Uterus (tissue), 2 donors: ENCODE measurements around the gene ATP23.

ENCODE experiments used
- POLR2A ChIP-seq, 2 donors: fragments of 450-650 bp; IDR thresholded peaks; one replicate each; pipeline ENCODE4 v1.6.1; 2016; ENCODE audit warnings: antibody characterized with exemption in 2 of 2, mild to moderate bottlenecking in 1 of 2, moderate library complexity in 1 of 2
- TF ChIP-seq, protein P1 (sequence below), 4 experiments: fragments of 200-600 bp in 2 of 4; fragments of 450-650 bp in 2 of 4; sonication (generic) in 2 of 4; IDR thresholded peaks; one replicate each; pipeline ENCODE4 v1.5.1; 2016 to 2019; ENCODE audit warnings: antibody characterized with exemption in 4 of 4, mild to moderate bottlenecking in 2 of 4, moderate library complexity in 1 of 4

DNA sequence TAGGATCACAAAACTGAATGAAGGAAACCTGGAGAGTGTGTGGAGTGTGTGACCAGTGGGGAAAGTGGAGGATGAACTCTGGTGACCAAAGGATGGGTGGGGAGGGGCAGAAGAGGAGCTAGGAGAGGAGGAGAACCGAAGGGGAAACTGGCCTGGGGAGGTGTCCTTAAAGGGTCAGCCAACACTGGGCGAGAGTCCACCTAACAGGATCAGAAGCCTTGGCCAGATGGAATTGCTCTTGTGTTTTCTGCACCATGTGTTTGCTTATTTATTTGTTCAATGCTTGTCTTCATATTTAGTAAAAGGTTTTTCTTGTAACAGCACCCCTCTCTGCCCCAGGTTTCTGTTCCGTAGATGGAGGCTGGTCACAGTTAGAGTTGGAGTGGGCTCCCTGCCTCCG is 34.5 kb upstream of the ATP23 start:
- TF ChIP-seq, protein P1, sequence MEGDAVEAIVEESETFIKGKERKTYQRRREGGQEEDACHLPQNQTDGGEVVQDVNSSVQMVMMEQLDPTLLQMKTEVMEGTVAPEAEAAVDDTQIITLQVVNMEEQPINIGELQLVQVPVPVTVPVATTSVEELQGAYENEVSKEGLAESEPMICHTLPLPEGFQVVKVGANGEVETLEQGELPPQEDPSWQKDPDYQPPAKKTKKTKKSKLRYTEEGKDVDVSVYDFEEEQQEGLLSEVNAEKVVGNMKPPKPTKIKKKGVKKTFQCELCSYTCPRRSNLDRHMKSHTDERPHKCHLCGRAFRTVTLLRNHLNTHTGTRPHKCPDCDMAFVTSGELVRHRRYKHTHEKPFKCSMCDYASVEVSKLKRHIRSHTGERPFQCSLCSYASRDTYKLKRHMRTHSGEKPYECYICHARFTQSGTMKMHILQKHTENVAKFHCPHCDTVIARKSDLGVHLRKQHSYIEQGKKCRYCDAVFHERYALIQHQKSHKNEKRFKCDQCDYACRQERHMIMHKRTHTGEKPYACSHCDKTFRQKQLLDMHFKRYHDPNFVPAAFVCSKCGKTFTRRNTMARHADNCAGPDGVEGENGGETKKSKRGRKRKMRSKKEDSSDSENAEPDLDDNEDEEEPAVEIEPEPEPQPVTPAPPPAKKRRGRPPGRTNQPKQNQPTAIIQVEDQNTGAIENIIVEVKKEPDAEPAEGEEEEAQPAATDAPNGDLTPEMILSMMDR (IDR thresholded peaks at IDR 0.05) = no peak
- no peak for TF ChIP-seq POLR2A (IDR thresholded peaks at IDR 0.05)
